Upper lobe of right lung (tissue), 1 donor: ENCODE data around the gene PARD3. TPM values are rescaled to one million over a fixed set of nuclear protein-coding genes. Genes with fewer than 3 reads are reported as not detected.

Experiments
- ATAC-seq: fragments of 200-7000 bp; cut with Tn5 transposase; one replicate; pipeline ENCODE4 v1.9.1; 2020; ENCODE audit warnings: mild to moderate bottlenecking, moderate library complexity
- DNase-seq: peaks from one replicate; pipeline ENCODE4 v3.0.0-alpha.2; 2020
- H3K27ac ChIP-seq: fragments of 200-600 bp; one replicate; pipeline ENCODE4 v1.8.0; 2022
- H3K27me3 ChIP-seq: fragments of 200-600 bp; one replicate; pipeline ENCODE4 v1.8.0; 2022; ENCODE audit warnings: mild to moderate bottlenecking
- H3K36me3 ChIP-seq: fragments of 200-600 bp; one replicate; pipeline ENCODE4 v1.8.0; 2022
- H3K4me1 ChIP-seq: fragments of 200-600 bp; one replicate; pipeline ENCODE4 v1.8.0; 2022
- H3K4me3 ChIP-seq: fragments of 200-600 bp; one replicate; pipeline ENCODE4 v1.8.0; 2022; ENCODE audit warnings: mild to moderate bottlenecking
- H3K9me3 ChIP-seq: fragments of 200-600 bp; one replicate; pipeline ENCODE4 v1.8.0; 2022
- intact Hi-C: fragments of 100-400 bp; cut with DNase I; formaldehyde crosslinking; loops from one replicate; pipeline ENCODE4 v1.11.0; 2022
- total RNA-seq: library from RNA; stranded (reverse); fragmentation: NEBNext Ultra II Directional; extraction: Animal tissue kit (Norgen Biotek cat#: 25700); gene quantifications from one replicate; pipeline ENCODE4 v1.2.1, GENCODE V29; 2021
- TF ChIP-seq, protein P1 (sequence below): fragments of 200-600 bp; IDR thresholded peaks from one replicate; pipeline ENCODE4 v1.8.0; 2022; ENCODE audit warnings: antibody characterized with exemption
- donor health status: DM: no; HTN: yes; CAD: no; lungs with severe emphysema.

The PARD3 gene
- total RNA-seq, 1 donor from 2014 or later = 38.5 TPM

DNA sequence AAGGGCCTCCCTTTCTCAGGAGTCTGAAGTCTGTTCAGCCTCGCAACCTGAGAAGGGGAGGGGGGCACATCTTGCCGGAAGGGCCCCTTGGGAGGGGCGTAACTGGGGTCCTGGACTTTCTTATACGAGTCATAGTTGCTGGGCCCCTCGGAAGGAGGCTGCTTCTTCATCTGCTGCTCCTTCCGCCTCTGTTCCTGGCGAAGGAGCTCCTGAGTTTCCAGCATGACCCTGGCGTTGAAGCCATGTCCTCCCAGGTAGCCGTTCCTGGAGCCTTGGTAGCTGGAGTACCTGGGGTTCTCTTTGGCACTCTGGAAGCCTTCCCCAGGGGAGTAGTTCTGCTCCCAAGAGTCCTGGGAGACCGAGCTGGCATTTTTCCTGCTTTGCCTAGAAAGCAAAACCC, 703.9 kb downstream of the PARD3 start:
- no peaks in the 10 kb centered on the region for H3K36me3 ChIP-seq
- H3K27ac ChIP-seq = no peak overlapping the region
- no peak overlapping the region for H3K4me3 ChIP-seq
- H3K4me1 ChIP-seq = no peaks in the 10 kb centered on the region
- ATAC-seq = no peak
- intact Hi-C loops = no loop called here
- TF ChIP-seq, protein P1, sequence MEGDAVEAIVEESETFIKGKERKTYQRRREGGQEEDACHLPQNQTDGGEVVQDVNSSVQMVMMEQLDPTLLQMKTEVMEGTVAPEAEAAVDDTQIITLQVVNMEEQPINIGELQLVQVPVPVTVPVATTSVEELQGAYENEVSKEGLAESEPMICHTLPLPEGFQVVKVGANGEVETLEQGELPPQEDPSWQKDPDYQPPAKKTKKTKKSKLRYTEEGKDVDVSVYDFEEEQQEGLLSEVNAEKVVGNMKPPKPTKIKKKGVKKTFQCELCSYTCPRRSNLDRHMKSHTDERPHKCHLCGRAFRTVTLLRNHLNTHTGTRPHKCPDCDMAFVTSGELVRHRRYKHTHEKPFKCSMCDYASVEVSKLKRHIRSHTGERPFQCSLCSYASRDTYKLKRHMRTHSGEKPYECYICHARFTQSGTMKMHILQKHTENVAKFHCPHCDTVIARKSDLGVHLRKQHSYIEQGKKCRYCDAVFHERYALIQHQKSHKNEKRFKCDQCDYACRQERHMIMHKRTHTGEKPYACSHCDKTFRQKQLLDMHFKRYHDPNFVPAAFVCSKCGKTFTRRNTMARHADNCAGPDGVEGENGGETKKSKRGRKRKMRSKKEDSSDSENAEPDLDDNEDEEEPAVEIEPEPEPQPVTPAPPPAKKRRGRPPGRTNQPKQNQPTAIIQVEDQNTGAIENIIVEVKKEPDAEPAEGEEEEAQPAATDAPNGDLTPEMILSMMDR = no peak
- no peaks in the 10 kb centered on the region for H3K9me3 ChIP-seq
- no peaks in the 10 kb centered on the region for H3K27me3 ChIP-seq
- DNase-seq = no peak

DNA sequence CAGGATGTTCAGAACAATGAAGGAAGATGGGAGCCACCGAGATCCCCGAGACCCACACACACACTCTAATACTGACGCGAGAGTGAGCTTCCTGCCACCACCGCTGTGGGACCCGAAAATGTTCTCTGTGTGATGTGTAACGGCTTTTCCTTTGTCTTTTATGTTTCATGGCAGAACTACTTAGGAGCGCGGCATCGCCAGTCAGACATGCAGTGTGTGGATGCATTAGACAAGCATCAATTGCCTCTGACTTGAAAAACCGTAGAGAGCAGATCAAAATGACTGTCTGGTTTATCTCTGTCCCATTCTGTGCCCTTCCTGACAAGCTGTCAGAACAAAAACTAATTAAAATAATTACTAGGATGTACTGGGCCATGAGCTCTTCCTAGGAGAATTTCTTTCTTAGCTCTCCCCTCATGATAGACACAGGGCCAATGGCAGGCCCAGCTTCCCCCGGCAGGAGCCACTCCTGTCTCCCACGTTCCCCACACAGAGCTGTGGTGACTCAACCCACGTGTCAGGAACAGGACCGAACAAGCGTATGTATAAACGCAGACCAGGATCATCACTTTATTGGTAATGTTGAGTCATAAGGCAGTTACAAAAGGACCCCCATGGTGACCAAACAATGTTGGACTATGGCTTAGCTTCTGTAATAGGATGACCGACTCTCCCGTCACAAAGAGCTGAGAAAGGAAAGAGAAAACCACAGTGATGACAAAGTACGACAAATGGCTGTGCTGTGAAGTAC, 705.0 kb downstream of the PARD3 start:
- H3K36me3 ChIP-seq = no peaks in the 10 kb centered on the region
- ATAC-seq (no peak), DNase-seq (no peak)
- intact Hi-C loops = no loop called here
- no peak overlapping the region for H3K27ac ChIP-seq
- peaks cover 3% of the 10 kb centered on the region for H3K4me1 ChIP-seq
- no peaks in the 10 kb centered on the region for H3K9me3 ChIP-seq
- TF ChIP-seq, protein P1 = no peak
- H3K4me3 ChIP-seq = no peak overlapping the region
- H3K27me3 ChIP-seq = no peaks in the 10 kb centered on the region

DNA sequence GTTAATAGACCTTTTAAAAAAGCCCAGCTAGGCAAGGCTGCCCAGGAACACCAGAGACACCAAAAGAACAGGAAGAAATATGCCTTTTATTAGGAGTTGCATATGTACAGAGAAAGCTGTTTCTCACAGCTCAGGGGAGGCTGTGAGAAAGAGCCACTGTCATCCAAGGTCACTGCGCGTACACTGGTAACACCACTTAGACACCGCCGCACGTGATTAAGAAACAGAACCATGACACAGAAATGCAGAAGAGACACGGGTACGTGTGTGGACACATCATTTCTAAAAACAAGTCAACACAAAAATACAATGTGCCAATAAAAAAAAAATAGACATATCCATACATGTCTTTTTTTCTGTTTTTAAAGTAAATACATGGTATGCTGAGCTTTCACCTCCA, 705.6 kb downstream of the PARD3 start:
- H3K27me3 ChIP-seq = no peaks in the 10 kb centered on the region
- TF ChIP-seq, protein P1 = no peak
- no peak overlapping the region for H3K27ac ChIP-seq
- H3K4me3 ChIP-seq = no peak overlapping the region
- peaks cover 4% of the 10 kb centered on the region for H3K4me1 ChIP-seq
- no peaks in the 10 kb centered on the region for H3K9me3 ChIP-seq
- ATAC-seq (no peak), DNase-seq (no peak)
- H3K36me3 ChIP-seq = no peaks in the 10 kb centered on the region
- intact Hi-C loops = no loop called here

DNA sequence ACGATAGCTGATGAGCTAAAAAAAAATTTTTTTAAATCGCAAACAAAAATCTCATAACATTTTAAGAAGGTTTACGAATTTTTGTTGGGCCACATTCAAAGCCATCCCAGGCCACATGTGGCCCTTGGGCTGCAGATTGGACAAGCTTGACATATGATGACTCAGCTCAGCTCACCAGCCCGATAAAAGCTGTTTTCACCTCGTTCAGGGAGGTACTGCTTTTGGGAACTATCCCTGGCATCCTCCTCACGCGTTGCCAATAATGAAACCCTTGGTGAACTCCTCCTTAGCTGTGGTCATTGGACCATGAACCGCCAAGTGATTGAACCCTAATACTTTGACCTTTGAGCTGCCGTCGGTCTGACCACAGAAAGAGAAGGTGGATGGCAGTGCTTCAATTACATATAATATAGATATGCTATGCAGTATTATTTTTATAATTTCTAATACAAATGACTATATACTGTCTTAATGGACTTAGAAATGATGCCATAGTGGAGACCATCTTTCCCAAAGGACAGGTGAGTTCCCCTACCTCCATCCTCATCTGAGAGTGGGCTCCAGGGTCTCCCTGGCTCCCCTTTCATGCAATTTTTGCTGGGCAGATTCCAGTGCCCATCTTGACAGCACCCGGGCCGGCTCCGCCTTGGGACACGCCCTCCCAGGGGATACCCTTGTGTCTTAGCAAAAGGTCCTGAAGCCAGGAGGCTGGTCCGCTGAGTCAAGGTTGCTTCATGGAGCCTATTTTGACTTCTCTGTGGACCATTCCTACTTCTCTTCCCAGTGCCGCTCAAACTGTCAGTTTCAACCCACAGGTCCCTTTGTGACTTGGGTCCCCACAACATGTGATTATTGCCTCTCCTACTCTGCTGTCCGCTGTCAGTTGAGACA, 707.2 kb downstream of the PARD3 start:
- DNase-seq = no peak
- no peak for ATAC-seq

DNA sequence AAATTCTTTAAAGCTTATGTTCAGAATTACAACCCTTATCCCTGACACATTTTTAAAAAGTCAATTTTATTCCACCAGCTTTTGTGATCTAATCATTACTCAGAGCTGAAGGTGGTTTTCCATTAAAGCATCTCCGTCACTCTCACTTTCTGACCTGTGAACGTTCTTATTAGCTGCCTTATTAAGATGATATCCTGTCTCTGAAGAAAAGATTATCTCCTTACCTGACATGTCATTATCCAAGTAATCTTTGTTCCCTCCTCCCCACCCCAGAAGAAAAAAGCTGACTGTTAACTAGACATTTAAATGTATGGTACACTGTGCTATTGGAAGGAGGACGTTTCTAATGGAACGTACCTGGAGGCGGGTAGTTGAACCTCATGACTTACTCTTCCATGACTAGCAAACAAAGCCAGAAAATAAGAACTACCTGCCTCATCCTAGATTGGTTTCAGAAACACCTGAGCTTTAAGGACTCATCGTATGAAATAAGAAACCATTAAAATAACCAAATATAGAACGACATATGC, 708.7 kb downstream of the PARD3 start:
- no peaks in the 10 kb centered on the region for H3K36me3 ChIP-seq
- H3K4me3 ChIP-seq = no peak overlapping the region
- H3K27ac ChIP-seq = no peak overlapping the region
- H3K4me1 ChIP-seq = peaks cover 4% of the 10 kb centered on the region
- ATAC-seq = no peak
- intact Hi-C loops = no loop called here
- no peak for DNase-seq
- TF ChIP-seq, protein P1 = no peak
- no peaks in the 10 kb centered on the region for H3K9me3 ChIP-seq
- no peaks in the 10 kb centered on the region for H3K27me3 ChIP-seq

More for the DNA sequence above, 707.2 kb downstream of the PARD3 start:
- TF ChIP-seq, protein P1 = no peak
- no peak overlapping the region for H3K4me3 ChIP-seq
- H3K27ac ChIP-seq = no peak overlapping the region
- no peaks in the 10 kb centered on the region for H3K27me3 ChIP-seq
- intact Hi-C loops = no loop called here
- no peaks in the 10 kb centered on the region for H3K36me3 ChIP-seq
- H3K9me3 ChIP-seq = no peaks in the 10 kb centered on the region
- peaks cover 4% of the 10 kb centered on the region for H3K4me1 ChIP-seq
